ENCODE results near the gene LILRB2.
"Not testable (repeated sequence)": the region's sequence is repeated elsewhere in the genome, so short reads cannot be mapped to it uniquely, and the experiment has no call there.

Gene LILRB2

GRCh38 chr19:54302257-54302656, 21.3 kb upstream of the LILRB2 start:
- no peak for DNase-seq (ENCODE audit: low read depth)

GRCh38 chr19:54299515-54299914, 18.6 kb upstream of the LILRB2 start:
- DNase-seq (ENCODE audit: low read depth): no peak

- DNase-seq (ENCODE audit: low read depth): no peak
These were observed 18.2 kb upstream of the LILRB2 start for GRCh38 chr19:54299126-54299498.

GRCh38 chr19:54298357-54299125, 17.6 kb upstream of the LILRB2 start:
- no peak for DNase-seq (ENCODE audit: low read depth)

- no peak for DNase-seq (ENCODE audit: low read depth)
These were observed 16.9 kb upstream of the LILRB2 start for GRCh38 chr19:54297759-54298305.

- no peak for DNase-seq (ENCODE audit: low read depth)
These were observed 13.6 kb upstream of the LILRB2 start for GRCh38 chr19:54294539-54294938.

GRCh38 chr19:54289160-54289559, 8.2 kb upstream of the LILRB2 start:
- DNase-seq (ENCODE audit: low read depth): not testable (repeated sequence)

- no peak for DNase-seq (ENCODE audit: low read depth)
These were observed 6.5 kb upstream of the LILRB2 start for GRCh38 chr19:54287456-54287855.

- DNase-seq (ENCODE audit: low read depth): not testable (repeated sequence)
These were observed 5.4 kb upstream of the LILRB2 start for GRCh38 chr19:54286283-54286682.

GRCh38 chr19:54285427-54286056, 4.6 kb upstream of the LILRB2 start:
- not testable (repeated sequence) for DNase-seq (ENCODE audit: low read depth)

- DNase-seq (ENCODE audit: low read depth): no peak
These were observed 2.0 kb upstream of the LILRB2 start for GRCh38 chr19:54282686-54283470.

- DNase-seq (ENCODE audit: low read depth): not testable (repeated sequence)
These were observed 792 bp upstream of the LILRB2 start for GRCh38 chr19:54281729-54282075.

- DNase-seq (ENCODE audit: low read depth): not testable (repeated sequence)
These were observed 469 bp downstream of the LILRB2 start for GRCh38 chr19:54280441-54280840.

GRCh38 chr19:54280025-54280424, 885 bp downstream of the LILRB2 start:
- DNase-seq (ENCODE audit: low read depth): not testable (repeated sequence)

GRCh38 chr19:54279406-54279962, 1.4 kb downstream of the LILRB2 start:
- no peak for DNase-seq (ENCODE audit: low read depth)

GRCh38 chr19:54278571-54279195, 2.2 kb downstream of the LILRB2 start:
- not testable (repeated sequence) for DNase-seq (ENCODE audit: low read depth)

- DNase-seq (ENCODE audit: low read depth): not testable (repeated sequence)
These were observed 2.9 kb downstream of the LILRB2 start for GRCh38 chr19:54278056-54278455.

GRCh38 chr19:54277111-54277615, 3.7 kb downstream of the LILRB2 start:
- not testable (repeated sequence) for DNase-seq (ENCODE audit: low read depth)

- DNase-seq (ENCODE audit: low read depth): no peak
These were observed 5.0 kb downstream of the LILRB2 start for GRCh38 chr19:54275951-54276350.

GRCh38 chr19:54274516-54274915, 6.4 kb downstream of the LILRB2 start:
- DNase-seq (ENCODE audit: low read depth): not testable (repeated sequence)

- DNase-seq (ENCODE audit: low read depth): no peak
These were observed 7.1 kb downstream of the LILRB2 start for GRCh38 chr19:54273821-54274220.

GRCh38 chr19:54272181-54272580, 8.7 kb downstream of the LILRB2 start:
- DNase-seq (ENCODE audit: low read depth): not testable (repeated sequence)

Measured in stromal cell of bone marrow (primary cell).